ENCODE measurements around the gene SPTLC2.

GRCh38 chr14:77565994-77566305 lies 50.5 kb downstream of the SPTLC2 start:
- TF ChIP-seq POLR2A (IDR thresholded peaks at IDR 0.05): no peak
- TF ChIP-seq, protein P1, sequence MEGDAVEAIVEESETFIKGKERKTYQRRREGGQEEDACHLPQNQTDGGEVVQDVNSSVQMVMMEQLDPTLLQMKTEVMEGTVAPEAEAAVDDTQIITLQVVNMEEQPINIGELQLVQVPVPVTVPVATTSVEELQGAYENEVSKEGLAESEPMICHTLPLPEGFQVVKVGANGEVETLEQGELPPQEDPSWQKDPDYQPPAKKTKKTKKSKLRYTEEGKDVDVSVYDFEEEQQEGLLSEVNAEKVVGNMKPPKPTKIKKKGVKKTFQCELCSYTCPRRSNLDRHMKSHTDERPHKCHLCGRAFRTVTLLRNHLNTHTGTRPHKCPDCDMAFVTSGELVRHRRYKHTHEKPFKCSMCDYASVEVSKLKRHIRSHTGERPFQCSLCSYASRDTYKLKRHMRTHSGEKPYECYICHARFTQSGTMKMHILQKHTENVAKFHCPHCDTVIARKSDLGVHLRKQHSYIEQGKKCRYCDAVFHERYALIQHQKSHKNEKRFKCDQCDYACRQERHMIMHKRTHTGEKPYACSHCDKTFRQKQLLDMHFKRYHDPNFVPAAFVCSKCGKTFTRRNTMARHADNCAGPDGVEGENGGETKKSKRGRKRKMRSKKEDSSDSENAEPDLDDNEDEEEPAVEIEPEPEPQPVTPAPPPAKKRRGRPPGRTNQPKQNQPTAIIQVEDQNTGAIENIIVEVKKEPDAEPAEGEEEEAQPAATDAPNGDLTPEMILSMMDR (IDR thresholded peaks at IDR 0.05): no peak

Measured in prostate gland (tissue), 2 donors.